ENCODE measurements around the gene CHN2.

DNA sequence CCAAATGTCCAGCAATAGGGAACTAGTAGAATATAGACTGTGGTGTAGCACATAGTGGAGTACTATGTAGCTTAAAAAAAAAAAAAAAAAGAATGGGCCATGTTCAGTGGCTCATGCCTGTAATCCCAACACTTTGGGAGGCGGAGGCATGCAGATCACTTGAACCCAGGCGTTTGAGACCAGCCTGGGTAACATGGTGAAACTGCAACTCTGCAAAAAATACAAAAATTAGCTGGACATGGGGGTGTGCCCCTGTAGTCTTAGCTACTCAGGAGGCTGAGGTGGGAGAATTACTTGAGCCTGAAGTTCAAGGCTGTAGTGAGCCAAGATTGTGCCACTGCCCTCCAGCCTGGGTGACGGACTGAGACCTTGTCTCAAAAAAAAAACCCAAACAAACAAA is 64.4 kb downstream of the CHN2 start:
- TF ChIP-seq CTCF (IDR thresholded peaks at IDR 0.05; ENCODE audit: poor library complexity, severe bottlenecking) (no peak), EP300 (conservative IDR thresholded peaks at IDR 0.05; ENCODE audit: poor library complexity, severe bottlenecking) (no peak), POLR2AphosphoS5 (IDR thresholded peaks at IDR 0.05) (no peak), RAD21 (conservative IDR thresholded peaks at IDR 0.05) (no peak), EZH2 (IDR thresholded peaks at IDR 0.05; ENCODE audit: borderline replicate concordance, insufficient read depth, low read length, poor library complexity, severe bottlenecking) (no peak), TAF1 (IDR thresholded peaks at IDR 0.05; ENCODE audit: low read depth) (no peak), SMC3 (conservative IDR thresholded peaks at IDR 0.05; ENCODE audit: poor library complexity) (no peak)
- TF ChIP-seq, protein P1, sequence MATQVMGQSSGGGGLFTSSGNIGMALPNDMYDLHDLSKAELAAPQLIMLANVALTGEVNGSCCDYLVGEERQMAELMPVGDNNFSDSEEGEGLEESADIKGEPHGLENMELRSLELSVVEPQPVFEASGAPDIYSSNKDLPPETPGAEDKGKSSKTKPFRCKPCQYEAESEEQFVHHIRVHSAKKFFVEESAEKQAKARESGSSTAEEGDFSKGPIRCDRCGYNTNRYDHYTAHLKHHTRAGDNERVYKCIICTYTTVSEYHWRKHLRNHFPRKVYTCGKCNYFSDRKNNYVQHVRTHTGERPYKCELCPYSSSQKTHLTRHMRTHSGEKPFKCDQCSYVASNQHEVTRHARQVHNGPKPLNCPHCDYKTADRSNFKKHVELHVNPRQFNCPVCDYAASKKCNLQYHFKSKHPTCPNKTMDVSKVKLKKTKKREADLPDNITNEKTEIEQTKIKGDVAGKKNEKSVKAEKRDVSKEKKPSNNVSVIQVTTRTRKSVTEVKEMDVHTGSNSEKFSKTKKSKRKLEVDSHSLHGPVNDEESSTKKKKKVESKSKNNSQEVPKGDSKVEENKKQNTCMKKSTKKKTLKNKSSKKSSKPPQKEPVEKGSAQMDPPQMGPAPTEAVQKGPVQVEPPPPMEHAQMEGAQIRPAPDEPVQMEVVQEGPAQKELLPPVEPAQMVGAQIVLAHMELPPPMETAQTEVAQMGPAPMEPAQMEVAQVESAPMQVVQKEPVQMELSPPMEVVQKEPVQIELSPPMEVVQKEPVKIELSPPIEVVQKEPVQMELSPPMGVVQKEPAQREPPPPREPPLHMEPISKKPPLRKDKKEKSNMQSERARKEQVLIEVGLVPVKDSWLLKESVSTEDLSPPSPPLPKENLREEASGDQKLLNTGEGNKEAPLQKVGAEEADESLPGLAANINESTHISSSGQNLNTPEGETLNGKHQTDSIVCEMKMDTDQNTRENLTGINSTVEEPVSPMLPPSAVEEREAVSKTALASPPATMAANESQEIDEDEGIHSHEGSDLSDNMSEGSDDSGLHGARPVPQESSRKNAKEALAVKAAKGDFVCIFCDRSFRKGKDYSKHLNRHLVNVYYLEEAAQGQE (IDR thresholded peaks at IDR 0.05; ENCODE audit: borderline replicate concordance) = no peak
